HCT116 (cell line): ENCODE results near the gene NEURL1.

Experiments
- EZH2 ChIP-seq: fragments of 200-600 bp; sonication (generic); IDR thresholded peaks from 2 replicates; pipeline ENCODE4 v1.6.1; 2017; ENCODE audit warnings: antibody characterized with exemption, mixed run types
- JUND ChIP-seq: IDR thresholded peaks from 2 replicates; pipeline ENCODE4 v1.6.1; 2012
- POLR2AphosphoS5 ChIP-seq: IDR thresholded peaks from 2 replicates; pipeline ENCODE4 v1.6.1; 2011; ENCODE audit warnings: mild to moderate bottlenecking, low read depth, low read length, moderate library complexity
- TF ChIP-seq, protein P1 (sequence below), 3 experiments: fragments of 200-600 bp in 1 of 3; sonication (generic) in 1 of 3; IDR thresholded peaks in 2 of 3; conservative IDR thresholded peaks in 1 of 3; 2 replicates each; pipeline ENCODE4 v1.5.1; 2012 to 2017; ENCODE audit warnings: low read depth in 2 of 3, low read length in 2 of 3, antibody characterized with exemption in 1 of 3, borderline replicate concordance in 1 of 3, control low read depth in 1 of 3, mild to moderate bottlenecking in 1 of 3, mixed read lengths in 1 of 3, mixed run types in 1 of 3, moderate library complexity in 1 of 3; ENCODE audit not compliant: insufficient read depth in 1 of 3

DNA sequence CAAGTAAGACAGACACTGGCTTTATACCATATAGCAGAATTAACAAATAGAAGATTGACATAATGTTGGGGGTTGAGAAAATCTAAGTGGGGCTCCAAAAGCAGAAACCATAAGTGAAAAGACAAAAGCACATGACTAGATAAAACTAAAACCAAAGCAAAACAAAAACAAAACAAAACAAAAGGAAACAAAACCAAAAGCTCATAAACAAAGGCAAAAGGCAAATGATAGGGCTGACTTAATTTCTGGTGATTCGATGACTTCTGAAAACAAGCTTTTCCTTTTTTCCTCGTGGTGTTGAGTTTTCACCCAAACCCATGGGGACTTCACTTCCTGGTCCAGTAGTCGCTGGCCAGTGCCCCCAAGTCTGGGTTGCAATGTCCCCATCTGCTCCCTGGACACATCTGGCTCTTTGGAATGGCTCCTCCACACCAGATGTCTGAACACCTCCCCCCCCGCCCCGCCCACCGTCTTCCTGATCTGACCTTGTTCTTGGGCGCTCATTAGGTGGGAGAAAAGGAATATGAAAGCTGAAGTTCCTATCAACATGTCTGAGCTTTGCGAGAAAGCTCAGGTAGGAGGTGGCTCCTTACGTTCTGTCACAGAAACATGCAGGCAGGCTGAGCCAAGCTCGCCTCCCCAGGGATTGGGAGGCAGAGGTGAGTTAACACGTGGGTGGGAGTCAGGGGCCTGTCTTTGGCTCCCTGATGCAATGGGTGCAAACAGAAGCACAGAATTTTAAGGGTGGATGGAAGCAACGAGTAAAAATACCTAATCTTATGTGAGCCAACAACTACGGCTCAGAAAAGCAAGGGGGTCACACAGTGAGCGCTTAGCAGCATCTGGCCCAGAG is 121.0 kb downstream of the NEURL1 start:
- TF ChIP-seq, protein P1, sequence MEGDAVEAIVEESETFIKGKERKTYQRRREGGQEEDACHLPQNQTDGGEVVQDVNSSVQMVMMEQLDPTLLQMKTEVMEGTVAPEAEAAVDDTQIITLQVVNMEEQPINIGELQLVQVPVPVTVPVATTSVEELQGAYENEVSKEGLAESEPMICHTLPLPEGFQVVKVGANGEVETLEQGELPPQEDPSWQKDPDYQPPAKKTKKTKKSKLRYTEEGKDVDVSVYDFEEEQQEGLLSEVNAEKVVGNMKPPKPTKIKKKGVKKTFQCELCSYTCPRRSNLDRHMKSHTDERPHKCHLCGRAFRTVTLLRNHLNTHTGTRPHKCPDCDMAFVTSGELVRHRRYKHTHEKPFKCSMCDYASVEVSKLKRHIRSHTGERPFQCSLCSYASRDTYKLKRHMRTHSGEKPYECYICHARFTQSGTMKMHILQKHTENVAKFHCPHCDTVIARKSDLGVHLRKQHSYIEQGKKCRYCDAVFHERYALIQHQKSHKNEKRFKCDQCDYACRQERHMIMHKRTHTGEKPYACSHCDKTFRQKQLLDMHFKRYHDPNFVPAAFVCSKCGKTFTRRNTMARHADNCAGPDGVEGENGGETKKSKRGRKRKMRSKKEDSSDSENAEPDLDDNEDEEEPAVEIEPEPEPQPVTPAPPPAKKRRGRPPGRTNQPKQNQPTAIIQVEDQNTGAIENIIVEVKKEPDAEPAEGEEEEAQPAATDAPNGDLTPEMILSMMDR (IDR thresholded peaks at IDR 0.05 in 2 of 3, conservative IDR thresholded peaks at IDR 0.05 in 1 of 3; ENCODE audit: borderline replicate concordance in 1 of 3, insufficient read depth in 1 of 3, low read depth in 2 of 3, low read length in 2 of 3): no peak
- TF ChIP-seq POLR2AphosphoS5: no peak
- no peak for TF ChIP-seq EZH2
- no peak for TF ChIP-seq JUND
